ENCODE data around the gene ZNF521.

Gene ZNF521

GRCh38 chr18:25075783-25076182, 276.2 kb downstream of the ZNF521 start:
- no peak for DNase-seq (ENCODE audit: low spot score)

GRCh38 chr18:25075331-25075730, 276.6 kb downstream of the ZNF521 start:
- DNase-seq (ENCODE audit: low spot score): no peak

- no peak for DNase-seq (ENCODE audit: low spot score)
Observed at GRCh38 chr18:25074925-25075324, 277.0 kb downstream of the ZNF521 start.

- DNase-seq (ENCODE audit: low spot score): no peak
Observed at GRCh38 chr18:25072205-25072604, 279.8 kb downstream of the ZNF521 start.

GRCh38 chr18:25067275-25068025, 284.5 kb downstream of the ZNF521 start:
- no peak for DNase-seq (ENCODE audit: low spot score)

- no peak for DNase-seq (ENCODE audit: low spot score)
Observed at GRCh38 chr18:25066516-25066915, 285.4 kb downstream of the ZNF521 start.

- DNase-seq (ENCODE audit: low spot score): no peak
Observed at GRCh38 chr18:25062720-25063119, 289.2 kb downstream of the ZNF521 start.

- no peak for DNase-seq (ENCODE audit: low spot score)
Observed at GRCh38 chr18:25061395-25061794, 290.6 kb downstream of the ZNF521 start.

- no peak for DNase-seq (ENCODE audit: low spot score)
Observed at GRCh38 chr18:25058521-25058920, 293.4 kb downstream of the ZNF521 start.

- no peak for DNase-seq (ENCODE audit: low spot score)
Observed at GRCh38 chr18:25057491-25058050, 294.4 kb downstream of the ZNF521 start.

- no peak for DNase-seq (ENCODE audit: low spot score)
Observed at GRCh38 chr18:25056429-25056828, 295.5 kb downstream of the ZNF521 start.

GRCh38 chr18:25055076-25055475, 296.9 kb downstream of the ZNF521 start:
- no peak for DNase-seq (ENCODE audit: low spot score)

- DNase-seq (ENCODE audit: low spot score): no peak
Observed at GRCh38 chr18:25053466-25053865, 298.5 kb downstream of the ZNF521 start.

GRCh38 chr18:25052511-25052921, 299.4 kb downstream of the ZNF521 start:
- no peak for DNase-seq (ENCODE audit: low spot score)

GRCh38 chr18:25050605-25051004, 301.4 kb downstream of the ZNF521 start:
- no peak for DNase-seq (ENCODE audit: low spot score)

- DNase-seq (ENCODE audit: low spot score): no peak
Observed at GRCh38 chr18:25047983-25048382, 304.0 kb downstream of the ZNF521 start.

- no peak for DNase-seq (ENCODE audit: low spot score)
Observed at GRCh38 chr18:25047421-25047820, 304.5 kb downstream of the ZNF521 start.

- no peak for DNase-seq (ENCODE audit: low spot score)
Observed at GRCh38 chr18:25044694-25045093, 307.3 kb downstream of the ZNF521 start.

- DNase-seq (ENCODE audit: low spot score): no peak
Observed at GRCh38 chr18:25043104-25043503, 308.9 kb downstream of the ZNF521 start.

- no peak for DNase-seq (ENCODE audit: low spot score)
Observed at GRCh38 chr18:25042641-25043051, 309.3 kb downstream of the ZNF521 start.

- no peak for DNase-seq (ENCODE audit: low spot score)
Observed at GRCh38 chr18:25039781-25040180, 312.2 kb downstream of the ZNF521 start.

- no peak for DNase-seq (ENCODE audit: low spot score)
Observed at GRCh38 chr18:25038261-25038660, 313.7 kb downstream of the ZNF521 start.

GRCh38 chr18:25033747-25034471, 318.1 kb downstream of the ZNF521 start:
- no peak for DNase-seq (ENCODE audit: low spot score)
